H9 (cell line): ENCODE measurements around the gene PRKAG2. TPM values are rescaled to one million over a fixed set of nuclear protein-coding genes. Genes with fewer than 3 reads are reported as not detected.

ENCODE experiments used
- DNase-seq: peaks from one replicate; pipeline ENCODE4 v3.0.0-alpha.2; 2017
- H2AFZ ChIP-seq: one replicate; pipeline ENCODE4 v1.6.1; 2013; ENCODE audit warnings: mild to moderate bottlenecking, low read length, control low read depth, moderate library complexity
- H2AK5ac ChIP-seq: 2 replicates; pipeline ENCODE4 v1.6.1; 2013; ENCODE audit warnings: low read length, control low read depth, mixed read lengths; ENCODE audit not compliant: insufficient read length
- H2BK120ac ChIP-seq: one replicate; pipeline ENCODE4 v1.6.1; 2013; ENCODE audit warnings: low read depth, mild to moderate bottlenecking, low read length, control low read depth, inconsistent platforms; ENCODE audit not compliant: poor library complexity, severe bottlenecking
- H2BK12ac ChIP-seq: 2 replicates; pipeline ENCODE4 v1.6.1; 2013; ENCODE audit warnings: low read length, control low read depth, mixed read lengths, low read depth; ENCODE audit not compliant: insufficient read length
- H2BK15ac ChIP-seq: 2 replicates; pipeline ENCODE4 v1.6.1; 2013; ENCODE audit warnings: low read depth, low read length, control low read depth
- H2BK20ac ChIP-seq: one replicate; pipeline ENCODE4 v1.6.1; 2013; ENCODE audit warnings: low read depth, mild to moderate bottlenecking, low read length, control low read depth, inconsistent platforms; ENCODE audit not compliant: poor library complexity, severe bottlenecking
- H2BK5ac ChIP-seq: 2 replicates; pipeline ENCODE4 v1.6.1; 2013; ENCODE audit warnings: low read length, control low read depth, mixed read lengths; ENCODE audit not compliant: insufficient read length
- H3K14ac ChIP-seq: 2 replicates; pipeline ENCODE4 v1.6.1; 2013; ENCODE audit warnings: low read length, control low read depth; ENCODE audit not compliant: insufficient read depth
- H3K18ac ChIP-seq: 2 replicates; pipeline ENCODE4 v1.6.1; 2013; ENCODE audit warnings: low read depth, mild to moderate bottlenecking, mixed read lengths, low read length, control low read depth; ENCODE audit not compliant: insufficient read length
- H3K23ac ChIP-seq: 2 replicates; pipeline ENCODE4 v1.6.1; 2013; ENCODE audit warnings: low read length, control low read depth, mixed read lengths, low read depth; ENCODE audit not compliant: insufficient read length
- H3K23me2 ChIP-seq: 2 replicates; pipeline ENCODE4 v1.6.1; 2013; ENCODE audit warnings: low read depth, mild to moderate bottlenecking, mixed read lengths, low read length, control low read depth; ENCODE audit not compliant: insufficient read length, poor library complexity, severe bottlenecking
- H3K27ac ChIP-seq: 2 replicates; pipeline ENCODE4 v1.5.1; 2013; ENCODE audit warnings: low read length, control low read depth, mixed read lengths, low read depth; ENCODE audit not compliant: insufficient read length
- H3K27me3 ChIP-seq: 2 replicates; pipeline ENCODE4 v1.6.1; 2013; ENCODE audit warnings: low read length, control low read depth, inconsistent platforms; ENCODE audit not compliant: insufficient read depth
- H3K4ac ChIP-seq: 2 replicates; pipeline ENCODE4 v1.6.1; 2013; ENCODE audit warnings: low read depth, mild to moderate bottlenecking, control low read depth, inconsistent platforms, low read length, moderate library complexity
- H3K4me1 ChIP-seq: 2 replicates; pipeline ENCODE4 v1.6.1; 2013; ENCODE audit warnings: low read length, control low read depth, inconsistent platforms; ENCODE audit not compliant: insufficient read depth
- H3K4me2 ChIP-seq: 2 replicates; pipeline ENCODE4 v1.6.1; 2013; ENCODE audit warnings: low read length, control low read depth, mixed read lengths; ENCODE audit not compliant: insufficient read length, insufficient read depth
- H3K56ac ChIP-seq: 2 replicates; pipeline ENCODE4 v1.6.1; 2013; ENCODE audit warnings: low read depth, mild to moderate bottlenecking, mixed read lengths, low read length, control low read depth; ENCODE audit not compliant: insufficient read length
- H3K79me1 ChIP-seq: 2 replicates; pipeline ENCODE4 v1.6.1; 2013; ENCODE audit warnings: low read depth, mild to moderate bottlenecking, moderate library complexity, low read length, control low read depth, inconsistent platforms; ENCODE audit not compliant: insufficient read depth, poor library complexity, severe bottlenecking
- H3K79me2 ChIP-seq: 2 replicates; pipeline ENCODE4 v1.6.1; 2013; ENCODE audit warnings: low read length, control low read depth, inconsistent platforms; ENCODE audit not compliant: insufficient read depth
- H3K9ac ChIP-seq: 2 replicates; pipeline ENCODE4 v1.6.1; 2013; ENCODE audit warnings: low read length, control low read depth, mixed read lengths; ENCODE audit not compliant: insufficient read length; ENCODE audit errors: extremely low read depth
- H3K9me3 ChIP-seq: one replicate; pipeline ENCODE4 v1.6.1; 2013; ENCODE audit warnings: low read depth, low read length, inconsistent platforms; ENCODE audit not compliant: control insufficient read depth
- H3T11ph ChIP-seq: one replicate; pipeline ENCODE4 v1.6.1; 2013; ENCODE audit warnings: mild to moderate bottlenecking, low read length, control low read depth, inconsistent platforms
- H4K20me1 ChIP-seq: one replicate; pipeline ENCODE4 v1.6.1; 2013; ENCODE audit not compliant: control insufficient read depth, insufficient read length, insufficient read depth
- H4K5ac ChIP-seq: 2 replicates; pipeline ENCODE4 v1.6.1; 2013; ENCODE audit warnings: low read depth, mild to moderate bottlenecking, mixed read lengths, low read length, control low read depth; ENCODE audit not compliant: insufficient read length
- H4K8ac ChIP-seq: replicated peaks from 2 replicates; pipeline ENCODE4 v1.6.1; 2013; ENCODE audit warnings: low read length, control low read depth, mixed read lengths, low read depth; ENCODE audit not compliant: insufficient read length
- H4K91ac ChIP-seq: 2 replicates; pipeline ENCODE4 v1.6.1; 2013; ENCODE audit warnings: low read depth, mild to moderate bottlenecking, moderate library complexity, mixed read lengths, low read length, control low read depth; ENCODE audit not compliant: insufficient read length
- H3K27ac Mint-ChIP-seq, 3 experiments: 2 replicates in 2 of 3; 3 replicates in 1 of 3; pipeline ENCODE4 v1.8.0; 2020 to 2021; ENCODE audit warnings: mixed read lengths in 3 of 3, mild to moderate bottlenecking in 1 of 3, moderate library complexity in 1 of 3
- H3K27me3 Mint-ChIP-seq: 2 replicates; pipeline ENCODE4 v1.8.0; 2021; ENCODE audit warnings: low read depth, mild to moderate bottlenecking, moderate library complexity, mixed read lengths
- H3K36me3 Mint-ChIP-seq, 3 experiments: 2 replicates in 2 of 3; 3 replicates in 1 of 3; pipeline ENCODE4 v1.8.0; 2020 to 2021; ENCODE audit warnings: low read depth in 3 of 3, mixed read lengths in 3 of 3; ENCODE audit not compliant: insufficient read depth in 1 of 3
- H3K4me1 Mint-ChIP-seq, 2 experiments: 2 replicates each; pipeline ENCODE4 v1.8.0; 2020; ENCODE audit warnings: mixed read lengths in 2 of 2
- H3K4me3 Mint-ChIP-seq, 2 experiments: 2 replicates in 1 of 2; 3 replicates in 1 of 2; pipeline ENCODE4 v1.8.0; 2020 to 2021; ENCODE audit warnings: mild to moderate bottlenecking in 2 of 2, mixed read lengths in 2 of 2, moderate library complexity in 1 of 2
- H3K9me3 Mint-ChIP-seq, 2 experiments: 2 replicates in 1 of 2; 3 replicates in 1 of 2; pipeline ENCODE4 v1.8.0; 2020; ENCODE audit warnings: mild to moderate bottlenecking in 2 of 2, mixed read lengths in 2 of 2, moderate library complexity in 1 of 2
- CTCF ChIP-seq: fragments of 200-600 bp; sonication (generic); conservative IDR thresholded peaks from 3 replicates; pipeline ENCODE4 v1.8.0; 2021; ENCODE audit warnings: antibody characterized with exemption, mild to moderate bottlenecking
- WGBS: extraction: QIAGEN DNeasy Blood & Tissue Kit; methylation state at CpG from one replicate; pipeline ENCODE4 v1.1.7; 2013; ENCODE audit warnings: missing lambda C conversion rate, low lambda C conversion rate, mixed read lengths; ENCODE audit not compliant: insufficient read length; ENCODE audit errors: extremely low coverage; 5-methylcytosine and 5-hydroxymethylcytosine counted together
- total RNA-seq: library from RNA; stranded (reverse); gene quantifications from 2 replicates; pipeline ENCODE4 v1.2.1, GENCODE V29; 2021

Gene PRKAG2
- total RNA-seq, 1 experiment from 2014 or later = 11.8 TPM

GRCh38 chr7:151669762-151670161 lies 207.2 kb downstream of the PRKAG2 start:
- H3K9me3 Mint-ChIP-seq = peaks cover 2 to 4% of the 10 kb centered on the region in 2 experiments; a peak in 4 of 5 replicates
- Histone ChIP-seq H2BK15ac (no peak overlapping the region), H4K8ac (no peak overlapping the region), H3K27ac (no peak overlapping the region), H4K91ac (no peak overlapping the region), H2AFZ (no peak overlapping the region), H4K5ac (no peak overlapping the region), H2BK20ac (no peak overlapping the region), H3K79me1 (no peaks in the 10 kb centered on the region), H3K4me1 (no peaks in the 10 kb centered on the region), H3K9ac (no peak overlapping the region), H2BK120ac (no peak overlapping the region), H4K20me1 (peaks cover 2% of the 10 kb centered on the region), H3T11ph (no peak overlapping the region), H3K4ac (no peak overlapping the region), H2BK12ac (no peak overlapping the region), H3K14ac (no peak overlapping the region), H3K56ac (no peak overlapping the region), H3K27me3 (no peaks in the 10 kb centered on the region), H3K9me3 (no peaks in the 10 kb centered on the region), H3K79me2 (no peaks in the 10 kb centered on the region), H3K23ac (no peak overlapping the region), H2AK5ac (no peak overlapping the region), H3K18ac (no peak overlapping the region), H2BK5ac (no peak overlapping the region), H3K23me2 (no peaks in the 10 kb centered on the region), H3K4me2 (no peak overlapping the region)
- H3K4me1 Mint-ChIP-seq = peaks cover 14 to 22% of the 10 kb centered on the region in 2 experiments
- no peak for TF ChIP-seq CTCF
- H3K36me3 Mint-ChIP-seq = peaks cover 0 to 4% (median 1%) of the 10 kb centered on the region in 3 experiments; a peak in 1 of 7 replicates
- no CpG with 5 or more reads among the region's 2 CpGs for WGBS
- no peak overlapping the region for H3K4me3 Mint-ChIP-seq
- no peak for DNase-seq
- H3K27me3 Mint-ChIP-seq = no peaks in the 10 kb centered on the region
- H3K27ac Mint-ChIP-seq = no peak overlapping the region
